ENCODE data around the gene SEC14L5.

- TF ChIP-seq CTCF (conservative IDR thresholded peaks at IDR 0.05; ENCODE audit: low read length) = no peak
- TF ChIP-seq EZH2phosphoT487 (IDR thresholded peaks at IDR 0.05; ENCODE audit: borderline replicate concordance) = no peak
Measured at GRCh38 chr16:4928227-4928626, 29.9 kb upstream of the SEC14L5 start.

All from Loucy (cell line).